ENCODE measurements around the gene SMIM3.

DNA sequence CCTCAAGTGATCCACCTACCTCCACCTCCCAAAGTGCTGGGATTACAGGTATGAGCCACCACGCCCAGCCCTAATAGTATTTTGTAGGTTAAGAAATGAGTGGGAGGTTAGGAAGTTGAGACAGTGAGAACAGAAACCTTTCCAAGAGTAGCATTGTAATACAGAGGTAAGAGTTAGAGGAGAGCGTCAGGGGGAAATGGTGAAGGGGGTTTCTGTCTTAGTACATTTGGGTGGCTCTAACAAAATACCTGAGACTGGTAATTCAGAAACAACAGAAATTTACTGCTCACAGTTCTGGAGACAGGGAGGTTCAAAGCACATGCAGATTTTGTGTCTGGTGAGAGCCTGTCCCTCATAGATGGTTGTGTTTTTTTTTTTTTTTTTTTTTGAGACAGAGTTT is 18.8 kb downstream of the SMIM3 start:
- TF ChIP-seq, protein P1, sequence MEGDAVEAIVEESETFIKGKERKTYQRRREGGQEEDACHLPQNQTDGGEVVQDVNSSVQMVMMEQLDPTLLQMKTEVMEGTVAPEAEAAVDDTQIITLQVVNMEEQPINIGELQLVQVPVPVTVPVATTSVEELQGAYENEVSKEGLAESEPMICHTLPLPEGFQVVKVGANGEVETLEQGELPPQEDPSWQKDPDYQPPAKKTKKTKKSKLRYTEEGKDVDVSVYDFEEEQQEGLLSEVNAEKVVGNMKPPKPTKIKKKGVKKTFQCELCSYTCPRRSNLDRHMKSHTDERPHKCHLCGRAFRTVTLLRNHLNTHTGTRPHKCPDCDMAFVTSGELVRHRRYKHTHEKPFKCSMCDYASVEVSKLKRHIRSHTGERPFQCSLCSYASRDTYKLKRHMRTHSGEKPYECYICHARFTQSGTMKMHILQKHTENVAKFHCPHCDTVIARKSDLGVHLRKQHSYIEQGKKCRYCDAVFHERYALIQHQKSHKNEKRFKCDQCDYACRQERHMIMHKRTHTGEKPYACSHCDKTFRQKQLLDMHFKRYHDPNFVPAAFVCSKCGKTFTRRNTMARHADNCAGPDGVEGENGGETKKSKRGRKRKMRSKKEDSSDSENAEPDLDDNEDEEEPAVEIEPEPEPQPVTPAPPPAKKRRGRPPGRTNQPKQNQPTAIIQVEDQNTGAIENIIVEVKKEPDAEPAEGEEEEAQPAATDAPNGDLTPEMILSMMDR (IDR thresholded peaks at IDR 0.05) = no peak
- TF ChIP-seq EP300 (IDR thresholded peaks at IDR 0.05) = no peak
- TF ChIP-seq POLR2AphosphoS5 (IDR thresholded peaks at IDR 0.05) = no peak
- TF ChIP-seq POLR2A (IDR thresholded peaks at IDR 0.05) = no peak

Measured in sigmoid colon (tissue), 4 donors.